GM19438 (cell line): Measurements from ENCODE around the gene ARFGAP3.

Experiments
- ATAC-seq: cut with Tn5 transposase; IDR thresholded peaks from one replicate; pipeline ENCODE4 v1.9.1; 2021; ENCODE audit warnings: low read depth; ENCODE audit not compliant: unreplicated experiment

ARFGAP3 gene

GRCh38 chr22:42825796-42826195, 31.3 kb downstream of the ARFGAP3 start:
- ATAC-seq, result no peak

GRCh38 chr22:42821386-42821785, 35.7 kb downstream of the ARFGAP3 start:
- ATAC-seq, result no peak

- ATAC-seq, result no peak
These were observed 36.9 kb downstream of the ARFGAP3 start for GRCh38 chr22:42820045-42820763.

GRCh38 chr22:42819412-42820044, 37.5 kb downstream of the ARFGAP3 start:
- no peak for ATAC-seq

GRCh38 chr22:42817556-42817955, 39.5 kb downstream of the ARFGAP3 start:
- ATAC-seq, result no peak

GRCh38 chr22:42816336-42816735, 40.7 kb downstream of the ARFGAP3 start:
- no peak for ATAC-seq

GRCh38 chr22:42814616-42815015, 42.5 kb downstream of the ARFGAP3 start:
- no peak for ATAC-seq

GRCh38 chr22:42814215-42814614, 42.9 kb downstream of the ARFGAP3 start:
- no peak for ATAC-seq

- no peak for ATAC-seq
These were observed 43.6 kb downstream of the ARFGAP3 start for GRCh38 chr22:42813501-42813900.

- no peak for ATAC-seq
These were observed 45.6 kb downstream of the ARFGAP3 start for GRCh38 chr22:42811459-42811858.

GRCh38 chr22:42808521-42808920, 48.6 kb downstream of the ARFGAP3 start:
- no peak for ATAC-seq

GRCh38 chr22:42807185-42807584, 49.9 kb downstream of the ARFGAP3 start:
- ATAC-seq, result no peak

- no peak for ATAC-seq
These were observed 50.9 kb downstream of the ARFGAP3 start for GRCh38 chr22:42805998-42806830.

- ATAC-seq, result no peak
These were observed 51.8 kb downstream of the ARFGAP3 start for GRCh38 chr22:42805016-42805997.

- no peak for ATAC-seq
These were observed 53.7 kb downstream of the ARFGAP3 start for GRCh38 chr22:42803389-42803788.

GRCh38 chr22:42801252-42802080, 55.6 kb downstream of the ARFGAP3 start:
- no peak for ATAC-seq

GRCh38 chr22:42800451-42801251, 56.4 kb downstream of the ARFGAP3 start:
- ATAC-seq, result no peak
